B cell (primary cell): ENCODE results near the gene CDC37. TPM values are rescaled to one million over a fixed set of nuclear protein-coding genes. Genes with fewer than 3 reads are reported as not detected.

Experiments used
- ATAC-seq: fragments of 200-7000 bp; cut with Tn5 transposase; one replicate; pipeline ENCODE4 v1.10.0; 2021; ENCODE audit warnings: low read depth, mild to moderate bottlenecking, moderate number of reproducible peaks, moderate library complexity
- CTCF ChIA-PET: fragments of 350-600 bp; sonication (Branson Sonifier 250); formaldehyde crosslinking; loops from one replicate; lab custom pipeline; 2021; ENCODE audit warnings: antibody characterized with exemption, inconsistent platforms; lab: Charles Lee
- POLR2A ChIA-PET: fragments of 350-600 bp; sonication (Branson Sonifier 250); formaldehyde crosslinking; loops from one replicate; lab custom pipeline; 2021; ENCODE audit warnings: antibody characterized with exemption; lab: Charles Lee
- DNase-seq: peaks from one replicate; pipeline ENCODE4 v3.0.0; 2013
- H2AFZ ChIP-seq: 2 replicates; pipeline ENCODE4 v1.6.1; 2012; ENCODE audit warnings: mild to moderate bottlenecking, low read depth, low read length; ENCODE audit not compliant: insufficient read depth, poor library complexity, severe bottlenecking
- H3K27ac ChIP-seq, 2 donors: 1 replicate in 1 of 2; 2 replicates in 1 of 2; pipeline ENCODE4 v1.5.1; 2012 to 2013; ENCODE audit warnings: low read length in 2 of 2, mild to moderate bottlenecking in 2 of 2, moderate library complexity in 1 of 2
- H3K27me3 ChIP-seq, 4 experiments: fragments of 200-600 bp in 1 of 4; sonication (generic) in 1 of 4; replicated peaks in 1 of 4; 1 replicate in 2 of 4; 2 replicates in 2 of 4; pipeline versions ENCODE4 v1.6.1 to v1.7.0; 2013 to 2016; ENCODE audit warnings: low read length in 3 of 4, mild to moderate bottlenecking in 2 of 4, mixed read lengths in 1 of 4, moderate library complexity in 1 of 4; ENCODE audit not compliant: insufficient read depth in 4 of 4, control insufficient read depth in 3 of 4; ENCODE audit errors: control extremely low read depth in 1 of 4
- H3K36me3 ChIP-seq, 2 experiments: replicated peaks in 1 of 2; 1 replicate in 1 of 2; 2 replicates in 1 of 2; pipeline versions ENCODE4 v1.6.1 to v1.7.1; 2013; ENCODE audit warnings: low read length in 1 of 2; ENCODE audit not compliant: insufficient read depth in 2 of 2, control insufficient read depth in 1 of 2; ENCODE audit errors: control extremely low read depth in 1 of 2, extremely low read depth in 1 of 2
- H3K4me1 ChIP-seq, 2 donors: fragments of 200-600 bp in 1 of 2; sonication (generic) in 1 of 2; 1 replicate in 1 of 2; 2 replicates in 1 of 2; pipeline versions ENCODE4 v1.5.1 to v1.6.1; 2013 to 2017; ENCODE audit warnings: low read length in 2 of 2; ENCODE audit not compliant: control insufficient read depth in 2 of 2, insufficient read depth in 2 of 2
- H3K4me2 ChIP-seq: replicated peaks from 2 replicates; pipeline ENCODE3; 2012; ENCODE audit warnings: mild to moderate bottlenecking, low read depth, low read length; ENCODE audit not compliant: poor library complexity, severe bottlenecking
- H3K4me3 ChIP-seq, 5 experiments: fragments of 200-600 bp in 1 of 5; sonication (generic) in 1 of 5; 1 replicate in 3 of 5; 2 replicates in 2 of 5; pipeline versions ENCODE4 v1.5.1 to v1.7.0; 2011 to 2016; ENCODE audit warnings: low read length in 4 of 5, mild to moderate bottlenecking in 4 of 5, low read depth in 2 of 5, control low read depth in 1 of 5, moderate library complexity in 1 of 5; ENCODE audit not compliant: insufficient read depth in 1 of 5; ENCODE audit errors: control extremely low read depth in 1 of 5, extremely low read depth in 1 of 5
- H3K79me2 ChIP-seq: fragments of 200-600 bp; sonication (generic); one replicate; pipeline ENCODE4 v1.6.0; 2016; ENCODE audit warnings: low read length; ENCODE audit not compliant: control insufficient read depth, insufficient read depth
- H3K9ac ChIP-seq: fragments of 200-600 bp; sonication (generic); 2 replicates; pipeline ENCODE4 v1.6.1; 2017; ENCODE audit warnings: mild to moderate bottlenecking, low read length, moderate library complexity
- H3K9me3 ChIP-seq, 3 donors: one replicate each; pipeline versions ENCODE4 v1.6.1 to v1.7.1; 2013; ENCODE audit warnings: low read length in 2 of 3; ENCODE audit not compliant: control insufficient read depth in 2 of 3, insufficient read depth in 1 of 3; ENCODE audit errors: control extremely low read depth in 1 of 3
- H4K20me1 ChIP-seq: 2 replicates; pipeline ENCODE4 v1.6.0; 2012; ENCODE audit warnings: mild to moderate bottlenecking, low read length; ENCODE audit not compliant: insufficient read depth, control insufficient read depth, poor library complexity, severe bottlenecking
- H3K27ac Mint-ChIP-seq: one replicate; pipeline ENCODE4 v1.8.0; 2021; ENCODE audit warnings: mixed read lengths
- H3K27me3 Mint-ChIP-seq: one replicate; pipeline ENCODE4 v1.8.0; 2021; ENCODE audit warnings: mixed read lengths
- H3K4me1 Mint-ChIP-seq: one replicate; pipeline ENCODE4 v1.8.0; 2021; ENCODE audit warnings: mixed read lengths
- H3K4me3 Mint-ChIP-seq: one replicate; pipeline ENCODE4 v1.8.0; 2021; ENCODE audit warnings: mixed read lengths
- H3K9me3 Mint-ChIP-seq: one replicate; pipeline ENCODE4 v1.8.0; 2022; ENCODE audit warnings: mixed read lengths; ENCODE audit not compliant: insufficient read depth
- CTCF ChIP-seq: fragments of 200-600 bp; IDR thresholded peaks from one replicate; pipeline ENCODE4 v1.8.0; 2022; ENCODE audit warnings: antibody characterized with exemption, mild to moderate bottlenecking
- EZH2 ChIP-seq: IDR thresholded peaks from 2 replicates; pipeline ENCODE4 v1.6.1; 2012; ENCODE audit warnings: borderline replicate concordance, low read depth, mild to moderate bottlenecking, moderate library complexity, low read length; ENCODE audit not compliant: insufficient read depth, poor library complexity, severe bottlenecking
- WGBS: methylation state at CpG from one replicate; pipeline ENCODE4 v1.1.5; 2013; ENCODE audit warnings: missing lambda C conversion rate; ENCODE audit not compliant: insufficient coverage; 5-methylcytosine and 5-hydroxymethylcytosine counted together
- intact Hi-C: fragments of 100-400 bp; cut with micrococcal nuclease; formaldehyde crosslinking; loops from one replicate; pipeline ENCODE4 v1.10.0; 2022
- polyA plus RNA-seq: library from polyadenylated mRNA; depleted of rRNA; stranded (reverse); fragments of >200 nt; gene quantifications from 2 replicates; pipeline ENCODE4 v1.2.3, GENCODE V29; 2012
- total RNA-seq, 2 donors: library from RNA; stranded (reverse); fragments of 120-200 nt in 1 of 2; gene quantifications; 1 replicate in 1 of 2; 2 replicates in 1 of 2; pipeline versions ENCODE4 v1.2.3 to v1.2.4, GENCODE V29; 2013 to 2022

Gene CDC37
- total and polyA plus RNA-seq, 2 donors (not counting 1 experiment from before 2014, with no cell fraction given) = 193 to 408 TPM

- ChIA-PET POLR2A (no interaction called here), CTCF (no interaction called here)
- Histone ChIP-seq H3K79me2 (peaks cover 30% of the 10 kb centered on the region), H2AFZ (no peak overlapping the region), H3K27ac (no peak overlapping the region), H3K36me3 (peaks cover 0 to 76% of the 10 kb centered on the region in 2 experiments), H3K4me2 (no peak overlapping the region), H3K4me1 (no peaks in the 10 kb centered on the region), H4K20me1 (peaks cover 26% of the 10 kb centered on the region), H3K9ac (no peak overlapping the region), H3K4me3 (no peak overlapping the region), H3K9me3 (no peaks in the 10 kb centered on the region), H3K27me3 (no peaks in the 10 kb centered on the region)
- no peak for ATAC-seq
- H3K27ac Mint-ChIP-seq = no peak overlapping the region
- intact Hi-C loops = no loop called here
- no peaks in the 10 kb centered on the region for H3K27me3 Mint-ChIP-seq
- TF ChIP-seq EZH2 (no peak), CTCF (no peak)
- H3K4me1 Mint-ChIP-seq = no peaks in the 10 kb centered on the region
- no peaks in the 10 kb centered on the region for H3K9me3 Mint-ChIP-seq
- DNase-seq = no peak
- H3K4me3 Mint-ChIP-seq = no peak overlapping the region
- 93% methylated on average over 16 of the region's 16 CpGs for WGBS
Observed at GRCh38 chr19:10361569-10362011, 41.8 kb downstream of the CDC37 start.

- 96% methylated on average over 12 of the region's 12 CpGs for WGBS
Observed at GRCh38 chr19:10356431-10356830, 46.9 kb downstream of the CDC37 start.

More at GRCh38 chr19:10356431-10356830, 46.9 kb downstream of the CDC37 start:
- Mint-ChIP-seq H3K4me3 (no peak overlapping the region), H3K27me3 (no peaks in the 10 kb centered on the region), H3K9me3 (no peaks in the 10 kb centered on the region), H3K4me1 (no peaks in the 10 kb centered on the region), H3K27ac (no peak overlapping the region)
- H3K36me3 ChIP-seq = peaks cover 0 to 53% of the 10 kb centered on the region in 2 experiments
- peaks cover 0 to 9% (median 0%) of the 10 kb centered on the region in 3 donors for H3K9me3 ChIP-seq
- no peaks in the 10 kb centered on the region for H3K27me3 ChIP-seq
- intact Hi-C loops = no loop called here
- POLR2A ChIA-PET = no interaction called here
- no peak overlapping the region for H3K9ac ChIP-seq
- H3K4me3 ChIP-seq = no peak overlapping the region
- DNase-seq = no peak
- CTCF ChIA-PET = interaction anchor here (0.6 to 1.6 kb wide), 2 partner anchors 11 to 32 kb away, joined by 4 to 6 read pairs; no protein-coding TSS in a partner anchor
- no peak overlapping the region for H2AFZ ChIP-seq
- no peaks in the 10 kb centered on the region for H3K4me1 ChIP-seq
- no peak for ATAC-seq
- no peak overlapping the region for H3K27ac ChIP-seq
- no peaks in the 10 kb centered on the region for H3K79me2 ChIP-seq
- no peaks in the 10 kb centered on the region for H4K20me1 ChIP-seq
- no peak overlapping the region for H3K4me2 ChIP-seq
- TF ChIP-seq EZH2 (no peak), CTCF (no peak)
